ENCODE data around the gene CYB5RL.

The CYB5RL gene

DNA sequence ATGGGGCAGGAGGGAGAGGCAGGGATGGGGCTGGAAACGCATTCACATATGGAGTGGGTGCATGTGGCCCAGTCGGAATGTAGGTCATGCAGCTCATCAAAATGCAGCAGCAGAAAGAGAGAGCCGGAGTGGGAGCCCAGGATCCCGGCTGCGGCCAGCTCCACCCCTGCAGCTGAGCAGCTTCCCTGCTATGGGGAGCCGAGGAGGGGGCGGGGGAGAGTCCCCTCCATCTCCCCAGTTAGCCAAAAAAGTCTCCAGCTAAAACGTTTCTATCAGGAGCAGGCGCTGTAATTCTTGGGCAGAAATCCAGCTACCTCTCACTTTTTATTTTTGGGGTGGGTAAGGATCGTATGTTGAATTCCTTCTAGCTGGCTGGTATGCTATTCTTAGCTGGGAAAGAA is 39.8 kb upstream of the CYB5RL start:
- Histone ChIP-seq H3K4me2 (ENCODE audit: insufficient read depth, low read length) (no peak overlapping the region), H3K36me3 (ENCODE audit: insufficient read depth, low read length) (peaks cover 85% of the 10 kb centered on the region), H2AFZ (ENCODE audit: low read depth, low read length) (no peak overlapping the region), H3K9ac (ENCODE audit: low read depth, low read length) (no peak overlapping the region), H3K27ac (ENCODE audit: low read length) (no peak overlapping the region; the same call in 1 of the 2 replicates), H3K4me1 (ENCODE audit: insufficient read depth, low read length) (no peaks in the 10 kb centered on the region), H3K27me3 (ENCODE audit: insufficient read depth, low read length, poor library complexity) (no peaks in the 10 kb centered on the region), H4K20me1 (ENCODE audit: insufficient read depth, low read length) (peaks cover 3% of the 10 kb centered on the region), H3K4me3 (ENCODE audit: low read depth in 1 of 2, low read length in 2 of 2) (no peak overlapping the region), H3K9me3 (ENCODE audit: insufficient read depth, low read length, severe bottlenecking) (no peaks in the 10 kb centered on the region), H3K79me2 (ENCODE audit: insufficient read depth, low read length) (no peaks in the 10 kb centered on the region)
- DNase-seq, result no peak
- no peak for ATAC-seq (ENCODE audit: insufficient read depth, low read depth)
- TF ChIP-seq, protein P1, sequence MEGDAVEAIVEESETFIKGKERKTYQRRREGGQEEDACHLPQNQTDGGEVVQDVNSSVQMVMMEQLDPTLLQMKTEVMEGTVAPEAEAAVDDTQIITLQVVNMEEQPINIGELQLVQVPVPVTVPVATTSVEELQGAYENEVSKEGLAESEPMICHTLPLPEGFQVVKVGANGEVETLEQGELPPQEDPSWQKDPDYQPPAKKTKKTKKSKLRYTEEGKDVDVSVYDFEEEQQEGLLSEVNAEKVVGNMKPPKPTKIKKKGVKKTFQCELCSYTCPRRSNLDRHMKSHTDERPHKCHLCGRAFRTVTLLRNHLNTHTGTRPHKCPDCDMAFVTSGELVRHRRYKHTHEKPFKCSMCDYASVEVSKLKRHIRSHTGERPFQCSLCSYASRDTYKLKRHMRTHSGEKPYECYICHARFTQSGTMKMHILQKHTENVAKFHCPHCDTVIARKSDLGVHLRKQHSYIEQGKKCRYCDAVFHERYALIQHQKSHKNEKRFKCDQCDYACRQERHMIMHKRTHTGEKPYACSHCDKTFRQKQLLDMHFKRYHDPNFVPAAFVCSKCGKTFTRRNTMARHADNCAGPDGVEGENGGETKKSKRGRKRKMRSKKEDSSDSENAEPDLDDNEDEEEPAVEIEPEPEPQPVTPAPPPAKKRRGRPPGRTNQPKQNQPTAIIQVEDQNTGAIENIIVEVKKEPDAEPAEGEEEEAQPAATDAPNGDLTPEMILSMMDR (IDR thresholded peaks at IDR 0.05; ENCODE audit: borderline replicate concordance, extremely low read depth, low read length, poor library complexity, severe bottlenecking), result no peak

- H3K4me3 ChIP-seq (ENCODE audit: low read depth in 1 of 2, low read length in 2 of 2), result no peak overlapping the region
- TF ChIP-seq, protein P1 (IDR thresholded peaks at IDR 0.05; ENCODE audit: borderline replicate concordance, extremely low read depth, low read length, poor library complexity, severe bottlenecking), result no peak
- no peak for TF ChIP-seq EZH2 (IDR thresholded peaks at IDR 0.05; ENCODE audit: borderline replicate concordance, low read depth, low read length, severe bottlenecking)
- H2AFZ ChIP-seq (ENCODE audit: low read depth, low read length), result no peak overlapping the region
- peaks cover 84% of the 10 kb centered on the region for H3K36me3 ChIP-seq (ENCODE audit: insufficient read depth, low read length)
- H4K20me1 ChIP-seq (ENCODE audit: insufficient read depth, low read length), result peaks cover 3% of the 10 kb centered on the region
- DNase-seq (no peak), ATAC-seq (ENCODE audit: insufficient read depth, low read depth) (no peak)
- no peak overlapping the region for H3K9ac ChIP-seq (ENCODE audit: low read depth, low read length)
- H3K4me2 ChIP-seq (ENCODE audit: insufficient read depth, low read length), result no peak overlapping the region
- no peaks in the 10 kb centered on the region for H3K79me2 ChIP-seq (ENCODE audit: insufficient read depth, low read length)
- no peak overlapping the region for H3K27ac ChIP-seq (ENCODE audit: low read length)
- H3K4me1 ChIP-seq (ENCODE audit: insufficient read depth, low read length), result no peaks in the 10 kb centered on the region
- H3K9me3 ChIP-seq (ENCODE audit: insufficient read depth, low read length, severe bottlenecking), result no peaks in the 10 kb centered on the region
- no peaks in the 10 kb centered on the region for H3K27me3 ChIP-seq (ENCODE audit: insufficient read depth, low read length, poor library complexity)
Observed at GRCh38 chr1:54239035-54239383, 39.2 kb upstream of the CYB5RL start.

GRCh38 chr1:54238353-54239034 is 38.7 kb upstream of the CYB5RL start:
- no peaks in the 10 kb centered on the region for H3K4me1 ChIP-seq (ENCODE audit: insufficient read depth, low read length)
- H4K20me1 ChIP-seq (ENCODE audit: insufficient read depth, low read length), result peaks cover 3% of the 10 kb centered on the region
- H3K9ac ChIP-seq (ENCODE audit: low read depth, low read length), result no peak overlapping the region
- H3K9me3 ChIP-seq (ENCODE audit: insufficient read depth, low read length, severe bottlenecking), result no peaks in the 10 kb centered on the region
- H3K36me3 ChIP-seq (ENCODE audit: insufficient read depth, low read length), result peaks cover 79% of the 10 kb centered on the region
- ATAC-seq (ENCODE audit: insufficient read depth, low read depth) (no peak; the same call in 2 of the 3 replicates), DNase-seq (no peak)
- H3K4me3 ChIP-seq (ENCODE audit: low read depth in 1 of 2, low read length in 2 of 2), result no peak overlapping the region
- H3K79me2 ChIP-seq (ENCODE audit: insufficient read depth, low read length), result no peaks in the 10 kb centered on the region
- no peaks in the 10 kb centered on the region for H3K27me3 ChIP-seq (ENCODE audit: insufficient read depth, low read length, poor library complexity)
- no peak for TF ChIP-seq EZH2 (IDR thresholded peaks at IDR 0.05; ENCODE audit: borderline replicate concordance, low read depth, low read length, severe bottlenecking)
- TF ChIP-seq, protein P1 (IDR thresholded peaks at IDR 0.05; ENCODE audit: borderline replicate concordance, extremely low read depth, low read length, poor library complexity, severe bottlenecking), result no peak
- no peak overlapping the region for H3K27ac ChIP-seq (ENCODE audit: low read length)
- H3K4me2 ChIP-seq (ENCODE audit: insufficient read depth, low read length), result no peak overlapping the region
- no peak overlapping the region for H2AFZ ChIP-seq (ENCODE audit: low read depth, low read length)
